Measurements from ENCODE around the gene SPOPL.

- TF ChIP-seq CTCF (IDR thresholded peaks at IDR 0.05): no peak
- no peak for TF ChIP-seq POLR2A (IDR thresholded peaks at IDR 0.05)
Measured at GRCh38 chr2:138516030-138516704, 14.6 kb downstream of the SPOPL start.
